Sigmoid colon (tissue), 4 donors: ENCODE data around the gene GLG1.
"Not testable (repeated sequence)": the region's sequence is repeated elsewhere in the genome, so short reads cannot be mapped to it uniquely, and the experiment has no call there.

ENCODE experiments used
- CTCF ChIP-seq, 4 experiments: fragments of 450-650 bp in 3 of 4; fragments of 200-600 bp in 1 of 4; IDR thresholded peaks; one replicate each; pipeline ENCODE4 v1.5.1; 2016 to 2019; ENCODE audit warnings: antibody characterized with exemption in 4 of 4, mild to moderate bottlenecking in 3 of 4, moderate library complexity in 2 of 4
- EP300 ChIP-seq, 4 donors: sonication (generic); formaldehyde crosslinking; IDR thresholded peaks; one replicate each; pipeline ENCODE4 v1.6.1; 2017; ENCODE audit warnings: antibody characterized with exemption in 4 of 4

GRCh38 chr16:74398212-74398895 lies 208.6 kb downstream of the GLG1 start:
- TF ChIP-seq EP300, CTCF (IDR thresholded peaks at IDR 0.05): not testable (repeated sequence)
